Neuronal stem cell (in vitro differentiated cells): ENCODE data around the gene GREM1.

Source experiments
- DNase-seq: peaks from one replicate; pipeline ENCODE4 v3.0.0-alpha.2; 2013; ENCODE audit warnings: low spot score
- H2AFZ ChIP-seq: one replicate; pipeline ENCODE4 v1.6.1; 2013; ENCODE audit warnings: mild to moderate bottlenecking, low read length, inconsistent platforms
- H2AK5ac ChIP-seq: 2 replicates; pipeline ENCODE4 v1.6.1; 2013; ENCODE audit warnings: low read depth, mild to moderate bottlenecking, inconsistent platforms, low read length, moderate library complexity, mixed read lengths
- H2BK120ac ChIP-seq: 2 replicates; pipeline ENCODE4 v1.6.1; 2013; ENCODE audit warnings: low read depth, mild to moderate bottlenecking, inconsistent platforms, low read length, moderate library complexity, mixed read lengths
- H2BK12ac ChIP-seq: one replicate; pipeline ENCODE4 v1.6.1; 2013; ENCODE audit warnings: low read length, inconsistent platforms
- H2BK15ac ChIP-seq: 2 replicates; pipeline ENCODE4 v1.6.1; 2013; ENCODE audit warnings: mild to moderate bottlenecking, low read length, inconsistent platforms, mixed read lengths
- H2BK5ac ChIP-seq: one replicate; pipeline ENCODE4 v1.6.1; 2013; ENCODE audit warnings: inconsistent platforms, mild to moderate bottlenecking, low read length, moderate library complexity
- H3K14ac ChIP-seq: one replicate; pipeline ENCODE4 v1.6.1; 2013; ENCODE audit warnings: low read length, inconsistent platforms
- H3K18ac ChIP-seq: 2 replicates; pipeline ENCODE4 v1.6.1; 2013; ENCODE audit warnings: low read length, inconsistent platforms
- H3K23ac ChIP-seq: 2 replicates; pipeline ENCODE4 v1.6.1; 2013; ENCODE audit warnings: low read depth, mild to moderate bottlenecking, mixed read lengths, low read length, inconsistent platforms; ENCODE audit not compliant: poor library complexity
- H3K27ac ChIP-seq: replicated peaks from 3 replicates; pipeline ENCODE4 v1.5.1; 2013; ENCODE audit warnings: low read length, inconsistent platforms
- H3K27me3 ChIP-seq, 3 experiments: 2 replicates each; pipeline ENCODE4 v1.6.1; 2013; ENCODE audit warnings: low read length in 3 of 3, mild to moderate bottlenecking in 2 of 3, inconsistent platforms in 1 of 3, low read depth in 1 of 3, mixed read lengths in 1 of 3, moderate library complexity in 1 of 3; ENCODE audit not compliant: control insufficient read depth in 3 of 3, insufficient read depth in 3 of 3
- H3K36me3 ChIP-seq, 2 donors: replicated peaks in 1 of 2; 2 replicates each; pipeline ENCODE4 v1.6.1; 2013; ENCODE audit warnings: low read length in 2 of 2; ENCODE audit not compliant: control insufficient read depth in 2 of 2, insufficient read depth in 2 of 2
- H3K4ac ChIP-seq: 2 replicates; pipeline ENCODE4 v1.6.1; 2013; ENCODE audit warnings: inconsistent platforms, mild to moderate bottlenecking, low read length, moderate library complexity
- H3K4me1 ChIP-seq, 2 donors: 1 replicate in 1 of 2; 2 replicates in 1 of 2; pipeline ENCODE4 v1.6.1; 2013; ENCODE audit warnings: low read length in 2 of 2, low read depth in 1 of 2; ENCODE audit not compliant: control insufficient read depth in 2 of 2, insufficient read depth in 1 of 2
- H3K4me2 ChIP-seq: one replicate; pipeline ENCODE4 v1.6.1; 2013; ENCODE audit warnings: mild to moderate bottlenecking, low read length, inconsistent platforms; ENCODE audit not compliant: insufficient read depth, poor library complexity, severe bottlenecking
- H3K4me3 ChIP-seq, 2 donors: 2 replicates each; pipeline ENCODE4 v1.5.1; 2013; ENCODE audit warnings: low read length in 2 of 2, mild to moderate bottlenecking in 2 of 2, inconsistent platforms in 1 of 2, moderate library complexity in 1 of 2
- H3K79me1 ChIP-seq: one replicate; pipeline ENCODE4 v1.6.1; 2013; ENCODE audit warnings: low read depth, mild to moderate bottlenecking, inconsistent platforms, low read length, moderate library complexity
- H3K9ac ChIP-seq: one replicate; pipeline ENCODE4 v1.6.1; 2013; ENCODE audit warnings: mild to moderate bottlenecking, low read depth, low read length, inconsistent platforms; ENCODE audit not compliant: poor library complexity
- H3K9me3 ChIP-seq, 2 donors: replicated peaks in 1 of 2; 2 replicates each; pipeline versions ENCODE3 to v1.6.1; 2013; ENCODE audit warnings: low read length in 2 of 2, mild to moderate bottlenecking in 2 of 2, inconsistent platforms in 1 of 2, low read depth in 1 of 2, mixed read lengths in 1 of 2, moderate library complexity in 1 of 2; ENCODE audit not compliant: control insufficient read depth in 2 of 2, insufficient read depth in 1 of 2
- H4K8ac ChIP-seq: one replicate; pipeline ENCODE4 v1.6.1; 2013; ENCODE audit warnings: low read depth, mild to moderate bottlenecking, inconsistent platforms, low read length, moderate library complexity
- H4K91ac ChIP-seq: one replicate; pipeline ENCODE4 v1.6.1; 2013; ENCODE audit warnings: low read length, low read depth, mild to moderate bottlenecking, inconsistent platforms; ENCODE audit not compliant: poor library complexity
- WGBS, 2 donors: extraction: QIAGEN DNeasy Blood & Tissue Kit; methylation state at CpG; one replicate each; pipeline ENCODE4 v1.1.7; 2013; ENCODE audit warnings: missing lambda C conversion rate in 2 of 2, mixed read lengths in 1 of 2; ENCODE audit not compliant: insufficient read length in 2 of 2, insufficient replicate concordance in 1 of 2; ENCODE audit errors: extremely low coverage in 2 of 2; 5-methylcytosine and 5-hydroxymethylcytosine counted together

Gene GREM1

DNA sequence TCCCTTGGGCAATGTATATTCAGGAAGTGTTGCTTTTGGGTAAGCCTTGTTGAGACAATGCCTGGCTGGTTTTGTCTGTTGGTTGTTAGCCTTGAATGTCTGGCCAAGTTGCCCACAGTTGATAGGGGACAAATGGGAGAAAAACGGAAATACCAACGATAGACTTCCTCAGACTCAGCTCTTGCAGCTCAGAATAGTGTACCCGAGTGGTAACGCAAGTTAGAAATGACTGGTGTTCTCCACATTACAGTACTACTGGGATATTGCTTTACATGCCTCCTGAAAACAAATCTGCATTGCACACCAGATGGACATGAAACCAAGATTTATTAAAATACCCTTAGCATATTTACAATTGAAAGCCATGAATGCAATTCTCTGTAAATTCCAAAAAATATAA is 47.4 kb downstream of the GREM1 start:
- no CpG with 5 or more reads among the region's 4 CpGs for WGBS, 2 donors
- no peak overlapping the region for H2BK120ac ChIP-seq

DNA sequence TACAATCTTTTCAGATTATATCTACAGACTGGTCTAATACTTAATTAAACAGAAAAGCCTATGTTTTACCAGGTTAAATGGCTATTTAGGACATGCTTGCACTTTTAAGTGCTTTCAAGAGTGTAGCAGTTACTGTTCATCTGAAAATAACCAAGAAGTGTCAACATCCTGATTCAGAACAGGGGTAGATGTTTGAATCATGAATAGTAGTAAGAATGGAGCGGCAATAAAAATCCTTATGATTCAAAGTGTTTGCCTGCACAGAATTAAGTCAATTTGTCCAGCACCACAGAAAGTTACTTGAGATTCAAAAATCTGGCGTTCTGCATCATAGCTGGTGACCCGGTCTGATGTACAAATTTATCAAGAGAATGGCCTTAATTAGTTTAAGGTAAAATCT is 48.3 kb downstream of the GREM1 start:
- no peak overlapping the region for H4K91ac ChIP-seq
- no peak overlapping the region for H2BK12ac ChIP-seq
- H3K4ac ChIP-seq: no peak overlapping the region
- no peak overlapping the region for H4K8ac ChIP-seq
- H3K23ac ChIP-seq: no peak overlapping the region
- no peak for DNase-seq
- H3K18ac ChIP-seq: no peak overlapping the region
- no peaks in the 10 kb centered on the region for H3K36me3 ChIP-seq
- no peaks in the 10 kb centered on the region for H3K4me1 ChIP-seq
- H3K14ac ChIP-seq: no peak overlapping the region
- H3K9me3 ChIP-seq: no peaks in the 10 kb centered on the region
- no peak overlapping the region for H3K27ac ChIP-seq
- no peak overlapping the region for H3K4me2 ChIP-seq
- H2BK120ac ChIP-seq: no peak overlapping the region
- H2AFZ ChIP-seq: no peak overlapping the region
- WGBS, 2 donors: no CpG with 5 or more reads among the region's 3 CpGs
- no peak overlapping the region for H3K9ac ChIP-seq
- H3K4me3 ChIP-seq: no peak overlapping the region
- H3K27me3 ChIP-seq: no peaks in the 10 kb centered on the region
- H2AK5ac ChIP-seq: no peak overlapping the region
- no peaks in the 10 kb centered on the region for H3K79me1 ChIP-seq
- no peak overlapping the region for H2BK15ac ChIP-seq
- H2BK5ac ChIP-seq: no peak overlapping the region

More for the DNA sequence above, 47.4 kb downstream of the GREM1 start:
- no peak overlapping the region for H3K27ac ChIP-seq
- H2AK5ac ChIP-seq: no peak overlapping the region
- H3K9me3 ChIP-seq: no peaks in the 10 kb centered on the region
- no peaks in the 10 kb centered on the region for H3K4me1 ChIP-seq
- H2BK12ac ChIP-seq: no peak overlapping the region
- H3K23ac ChIP-seq: no peak overlapping the region
- no peak overlapping the region for H2AFZ ChIP-seq
- H4K91ac ChIP-seq: no peak overlapping the region
- no peaks in the 10 kb centered on the region for H3K36me3 ChIP-seq
- no peak overlapping the region for H3K4ac ChIP-seq
- no peak overlapping the region for H3K14ac ChIP-seq
- no peak overlapping the region for H4K8ac ChIP-seq
- DNase-seq: no peak
- no peak overlapping the region for H3K9ac ChIP-seq
- H2BK5ac ChIP-seq: no peak overlapping the region
- no peak overlapping the region for H2BK15ac ChIP-seq
- no peaks in the 10 kb centered on the region for H3K79me1 ChIP-seq
- H3K4me3 ChIP-seq: no peak overlapping the region
- no peak overlapping the region for H3K18ac ChIP-seq
- no peaks in the 10 kb centered on the region for H3K27me3 ChIP-seq
- no peak overlapping the region for H3K4me2 ChIP-seq

DNA sequence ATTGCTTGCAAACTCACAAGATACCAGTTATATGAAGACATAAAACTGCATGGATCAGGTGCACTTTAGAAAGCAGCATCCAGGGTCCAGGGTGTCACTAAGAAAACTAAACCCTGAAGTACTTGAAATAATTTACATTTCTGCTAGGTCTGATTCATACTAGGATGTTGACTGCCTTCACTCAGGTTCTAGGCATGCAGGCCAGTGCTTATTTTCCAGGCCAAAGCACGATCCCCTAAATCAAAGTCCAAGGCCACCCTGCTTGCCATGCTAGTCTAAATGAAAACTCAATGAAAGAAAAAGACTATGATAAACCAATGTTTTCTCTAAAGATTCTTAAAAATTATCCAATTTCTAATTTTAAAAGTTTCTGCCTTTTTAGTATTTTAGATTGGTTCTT is 49.4 kb downstream of the GREM1 start:
- WGBS, 2 donors: no CpG with 5 or more reads among the region's 1 CpG
- Histone ChIP-seq H4K8ac (no peak overlapping the region), H2BK15ac (no peak overlapping the region)

DNA sequence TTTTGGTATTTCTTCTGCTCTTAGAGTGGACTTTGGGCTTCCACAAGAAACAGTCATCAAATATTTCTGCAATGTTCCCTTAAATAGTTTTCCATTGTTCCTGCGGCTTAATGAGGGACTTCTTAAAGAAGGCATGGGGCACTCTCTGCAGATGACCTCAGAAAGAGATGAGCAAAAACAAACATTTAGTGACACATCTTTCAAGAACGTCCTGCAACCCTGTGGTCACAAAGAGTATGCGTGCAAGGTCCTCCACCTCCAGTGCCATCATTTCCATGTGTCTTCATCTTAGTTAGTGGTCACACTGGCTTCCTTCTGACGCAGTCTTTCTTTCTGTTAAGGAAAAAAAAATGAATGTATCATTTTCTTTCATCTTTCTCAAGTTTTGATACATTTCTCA is 56.2 kb downstream of the GREM1 start:
- no CpG with 5 or more reads among the region's 4 CpGs for WGBS, 2 donors
- Histone ChIP-seq H3K27me3 (no peaks in the 10 kb centered on the region), H2BK5ac (no peak overlapping the region), H3K36me3 (no peaks in the 10 kb centered on the region), H3K27ac (no peak overlapping the region), H2AK5ac (no peak overlapping the region), H2BK120ac (no peak overlapping the region), H4K91ac (no peak overlapping the region), H2AFZ (no peak overlapping the region), H3K9ac (no peak overlapping the region), H3K23ac (no peak overlapping the region), H4K8ac (no peak overlapping the region), H3K4ac (no peak overlapping the region), H3K9me3 (peaks cover 0 to 2% of the 10 kb centered on the region in 2 donors), H3K4me1 (peaks cover 3 to 5% of the 10 kb centered on the region in 2 donors), H3K14ac (no peak overlapping the region), H2BK12ac (no peak overlapping the region), H3K18ac (no peak overlapping the region), H3K79me1 (no peaks in the 10 kb centered on the region), H2BK15ac (no peak overlapping the region), H3K4me3 (no peak overlapping the region), H3K4me2 (no peak overlapping the region)
- DNase-seq: no peak

More for the DNA sequence above, 49.4 kb downstream of the GREM1 start:
- H3K4ac ChIP-seq: no peak overlapping the region
- no peak overlapping the region for H3K18ac ChIP-seq
- H3K79me1 ChIP-seq: no peaks in the 10 kb centered on the region
- H3K14ac ChIP-seq: no peak overlapping the region
- no peak overlapping the region for H3K9ac ChIP-seq
- no peak overlapping the region for H2BK120ac ChIP-seq
- H3K23ac ChIP-seq: no peak overlapping the region
- H3K4me1 ChIP-seq: no peaks in the 10 kb centered on the region
- DNase-seq: no peak
- no peak overlapping the region for H3K4me2 ChIP-seq
- no peaks in the 10 kb centered on the region for H3K27me3 ChIP-seq
- no peak overlapping the region for H2BK12ac ChIP-seq
- no peak overlapping the region for H2BK5ac ChIP-seq
- no peaks in the 10 kb centered on the region for H3K36me3 ChIP-seq
- H2AK5ac ChIP-seq: no peak overlapping the region
- no peak overlapping the region for H2AFZ ChIP-seq
- H3K4me3 ChIP-seq: no peak overlapping the region
- H3K9me3 ChIP-seq: no peaks in the 10 kb centered on the region
- no peak overlapping the region for H4K91ac ChIP-seq
- H3K27ac ChIP-seq: no peak overlapping the region
